NB4 (cell line): ENCODE results near the gene BMP15.

Experiments
- DNase-seq: peaks from one replicate; pipeline ENCODE4 v3.0.0; 2010; ENCODE audit warnings: low read depth
- H3K4me3 ChIP-seq: one replicate; pipeline ENCODE4 v1.5.1; 2011; ENCODE audit warnings: mild to moderate bottlenecking, low read depth, low read length, moderate library complexity
- CTCF ChIP-seq: IDR thresholded peaks from one replicate; pipeline ENCODE4 v1.5.1; 2012; ENCODE audit warnings: low read depth, low read length
- MAX ChIP-seq: IDR thresholded peaks from 2 replicates; pipeline ENCODE4 v1.6.1; 2011; ENCODE audit warnings: low read depth, low read length
- MYC ChIP-seq: IDR thresholded peaks from 2 replicates; pipeline ENCODE4 v1.6.1; 2011; ENCODE audit warnings: low read depth, low read length
- POLR2A ChIP-seq: IDR thresholded peaks from 2 replicates; pipeline ENCODE4 v1.6.1; 2011; ENCODE audit warnings: mild to moderate bottlenecking; ENCODE audit not compliant: insufficient read length; ENCODE audit errors: extremely low read depth

Gene BMP15

GRCh38 chrX:50910685-50911176 is at the start of gene BMP15:
Gene BMP15 (plus strand): TSS chrX:50910735. CDS start chrX:50910784, 49 bp downstream.
- no peak for DNase-seq
- TF ChIP-seq MAX: no peak
- TF ChIP-seq CTCF: no peak
- TF ChIP-seq MYC: no peak
- no peak for TF ChIP-seq POLR2A
- no peak within 1 kb of the TSS for H3K4me3 ChIP-seq

- no peak overlapping the region for H3K4me3 ChIP-seq
- DNase-seq: no peak
- TF ChIP-seq MYC (no peak), CTCF (no peak), MAX (no peak), POLR2A (no peak)
Observed at GRCh38 chrX:50863471-50863870, 47.1 kb upstream of the BMP15 start.

GRCh38 chrX:50865311-50865710 is 45.2 kb upstream of the BMP15 start:
- TF ChIP-seq POLR2A (no peak), MAX (no peak), MYC (no peak), CTCF (no peak)
- no peak overlapping the region for H3K4me3 ChIP-seq
- no peak for DNase-seq

- TF ChIP-seq MYC: no peak
- no peak for TF ChIP-seq POLR2A
- TF ChIP-seq CTCF: no peak
- no peak for TF ChIP-seq MAX
- no peak overlapping the region for H3K4me3 ChIP-seq
- no peak for DNase-seq
Observed at GRCh38 chrX:50871922-50872453, 38.5 kb upstream of the BMP15 start.

GRCh38 chrX:50874876-50875275 is 35.7 kb upstream of the BMP15 start:
- TF ChIP-seq MYC (no peak), CTCF (no peak), MAX (no peak), POLR2A (no peak)
- no peak overlapping the region for H3K4me3 ChIP-seq
- no peak for DNase-seq

- TF ChIP-seq MAX (no peak), POLR2A (no peak), CTCF (no peak), MYC (no peak)
- no peak for DNase-seq
- no peak overlapping the region for H3K4me3 ChIP-seq
Observed at GRCh38 chrX:50876551-50876950, 34.0 kb upstream of the BMP15 start.
